H54 (cell line): ENCODE measurements around the gene CTNNA3.
A peak's percentile ranks its signal among the peaks of the same experiment; 100 is the strongest.
"Not testable (repeated sequence)": the region's sequence is repeated elsewhere in the genome, so short reads cannot be mapped to it uniquely, and the experiment has no call there.

Source experiments
- DNase-seq: peaks from one replicate; pipeline ENCODE4 v3.0.0; 2011; ENCODE audit warnings: low spot score, mixed read lengths; ENCODE audit not compliant: insufficient read length
- FAIRE-seq: peaks from 3 replicates; lab custom pipeline; 2011; peaks lifted over from hg19 to GRCh38; lab: Jason Lieb, UNC
- POLR2A ChIP-seq: IDR thresholded peaks from 2 replicates; pipeline ENCODE4 v1.6.1; 2011; ENCODE audit warnings: low read depth, mild to moderate bottlenecking, low read length

CTNNA3 gene

DNA sequence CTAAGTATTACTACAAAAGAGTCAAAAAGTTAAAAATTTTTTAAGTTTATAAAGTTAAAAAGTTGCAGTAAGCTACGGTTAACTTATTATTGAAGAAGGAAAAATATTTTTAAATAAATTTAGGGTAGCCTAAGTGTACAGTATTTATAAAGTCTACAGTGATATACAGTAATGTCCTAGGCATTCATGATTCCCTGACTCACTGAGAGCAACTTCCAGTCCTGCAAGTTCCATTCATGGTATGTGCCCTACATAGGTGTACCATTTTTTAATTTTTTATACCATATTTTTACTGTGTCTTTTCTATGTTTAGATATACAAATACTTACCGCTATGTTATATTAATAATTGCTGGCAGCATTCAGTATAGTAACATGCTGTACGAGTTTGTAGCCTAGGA is 92.3 kb downstream of the CTNNA3 start:
- TF ChIP-seq POLR2A: no peak
- no peak for DNase-seq
- no peak for FAIRE-seq

DNA sequence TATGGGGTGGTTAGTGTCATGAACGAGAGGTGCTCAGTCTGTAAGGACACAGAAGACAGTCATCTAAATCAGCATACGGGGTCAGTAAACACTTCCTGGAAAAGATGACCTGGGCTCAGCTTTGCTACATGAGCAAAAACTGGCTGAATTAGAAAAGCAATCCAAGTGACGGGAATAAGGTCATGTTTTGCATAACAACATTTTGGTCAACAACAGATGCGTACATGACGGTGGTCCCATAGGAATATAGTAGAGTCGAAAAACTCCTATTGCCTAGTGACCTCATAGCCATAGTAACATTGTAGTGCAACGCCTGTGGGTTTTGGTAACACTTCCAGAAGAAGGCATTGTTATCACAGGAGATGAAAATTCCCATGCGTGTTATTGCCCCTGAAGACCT is 92.9 kb downstream of the CTNNA3 start:
- no peak for DNase-seq
- TF ChIP-seq POLR2A: no peak
- peak; percentile 60 for FAIRE-seq

DNA sequence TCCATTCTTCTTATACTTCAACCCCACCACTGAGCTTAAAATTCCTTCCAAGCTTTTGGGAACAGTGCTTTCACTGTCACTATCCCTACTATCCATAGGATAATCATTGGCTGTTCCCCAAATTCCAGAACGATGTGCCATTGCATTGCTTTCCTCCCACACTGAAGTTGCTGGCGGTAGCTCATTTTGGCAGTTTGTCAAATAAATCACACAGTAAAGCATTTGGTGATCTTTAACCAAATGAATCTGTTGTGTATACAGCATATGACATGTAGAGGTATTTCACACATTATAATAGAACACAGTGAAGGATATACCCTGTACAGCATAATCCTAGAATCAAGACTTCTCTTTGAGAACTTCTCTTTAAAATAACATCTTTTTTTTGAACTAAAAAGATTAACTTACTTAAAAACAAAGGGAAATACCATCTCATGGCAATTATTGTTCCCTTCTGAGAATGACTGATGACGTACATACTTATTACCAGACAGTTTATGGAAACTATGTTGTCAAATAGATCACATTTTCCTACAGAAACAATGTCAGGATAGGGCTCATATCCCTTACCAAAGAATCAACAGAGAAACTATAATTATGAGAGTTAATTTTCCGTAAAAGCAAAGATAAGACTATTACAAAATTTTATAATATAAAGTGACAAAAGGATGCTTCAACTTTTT is 93.6 kb downstream of the CTNNA3 start:
- peak; percentile 99 for FAIRE-seq
- DNase-seq: peak; percentile 33
- no peak for TF ChIP-seq POLR2A

GRCh38 chr10:67599597-67599996 is 96.4 kb downstream of the CTNNA3 start:
- FAIRE-seq: no peak
- no peak for TF ChIP-seq POLR2A
- no peak for DNase-seq

DNA sequence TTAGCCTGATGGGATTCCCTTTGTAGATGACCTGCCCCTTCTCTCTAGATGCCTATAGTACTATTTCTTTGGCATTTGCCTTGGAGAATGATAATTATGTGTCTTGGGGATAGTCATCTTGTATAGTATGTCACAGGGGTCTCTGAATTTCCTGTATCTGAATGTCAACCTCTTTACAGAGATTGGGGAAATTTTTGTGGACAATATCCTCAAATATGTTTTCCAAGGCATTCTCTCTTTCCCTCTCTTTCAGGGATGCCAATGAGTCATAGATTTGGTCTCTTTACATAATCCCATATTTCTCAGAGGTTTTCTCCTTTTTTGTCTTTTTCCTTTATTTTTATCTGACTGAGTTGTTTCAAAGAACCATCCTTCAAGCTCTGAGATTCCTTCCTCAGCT is 99.4 kb downstream of the CTNNA3 start:
- FAIRE-seq (no peak), DNase-seq (no peak)
- no peak for TF ChIP-seq POLR2A

GRCh38 chr10:67587771-67588170 is 108.2 kb downstream of the CTNNA3 start:
- DNase-seq (no peak), FAIRE-seq (no peak)
- TF ChIP-seq POLR2A: no peak

- no peak for FAIRE-seq
- no peak for TF ChIP-seq POLR2A
- DNase-seq: no peak
These were observed 120.5 kb downstream of the CTNNA3 start for GRCh38 chr10:67575532-67575931.

- FAIRE-seq: no peak
- no peak for DNase-seq
- TF ChIP-seq POLR2A: no peak
These were observed 122.5 kb downstream of the CTNNA3 start for GRCh38 chr10:67573484-67573883.

DNA sequence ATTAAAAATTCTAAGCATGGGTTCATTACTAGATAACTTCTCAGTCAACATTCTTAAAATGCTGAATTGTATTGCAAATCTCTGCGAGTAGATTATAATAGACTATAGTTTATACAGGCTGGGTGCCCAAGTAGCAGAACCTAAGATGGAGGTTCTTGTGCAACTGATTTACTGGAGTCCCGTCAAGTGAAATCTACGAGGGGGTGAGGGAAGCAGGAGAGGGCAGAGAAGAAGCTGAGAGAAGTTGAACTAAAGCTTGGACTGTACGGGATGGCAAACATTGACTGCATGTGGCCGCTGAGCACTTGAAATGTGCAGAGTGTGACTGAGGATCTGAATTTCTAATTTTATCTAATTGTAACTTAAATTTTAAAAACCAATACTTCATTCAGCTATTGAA is 124.5 kb downstream of the CTNNA3 start:
- no peak for DNase-seq
- FAIRE-seq: no peak
- TF ChIP-seq POLR2A: no peak

GRCh38 chr10:67558311-67558710 is 137.7 kb downstream of the CTNNA3 start:
- FAIRE-seq, DNase-seq: not testable (repeated sequence)

DNA sequence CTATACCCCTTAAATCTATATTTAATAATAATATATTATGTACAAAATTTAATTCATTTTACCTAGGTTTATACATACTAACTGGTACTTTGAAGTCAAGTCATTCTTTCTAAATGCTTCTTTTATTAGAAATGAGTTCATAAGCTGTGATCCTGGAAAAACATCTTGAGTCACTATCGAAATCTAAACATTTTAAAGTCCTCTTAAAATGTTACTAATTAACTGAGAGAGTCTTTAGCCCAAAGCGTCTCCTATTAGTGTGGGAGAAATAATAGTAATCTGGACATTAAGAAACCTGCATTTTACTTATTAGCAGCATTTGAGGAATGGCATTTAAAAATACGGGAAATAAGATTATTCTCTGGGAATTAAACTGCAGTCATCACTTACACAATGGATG is 142.7 kb downstream of the CTNNA3 start:
- FAIRE-seq (no peak), DNase-seq (no peak)
- TF ChIP-seq POLR2A: no peak

GRCh38 chr10:67550838-67551402 is 145.1 kb downstream of the CTNNA3 start:
- DNase-seq (no peak), FAIRE-seq (no peak)
- no peak for TF ChIP-seq POLR2A

DNA sequence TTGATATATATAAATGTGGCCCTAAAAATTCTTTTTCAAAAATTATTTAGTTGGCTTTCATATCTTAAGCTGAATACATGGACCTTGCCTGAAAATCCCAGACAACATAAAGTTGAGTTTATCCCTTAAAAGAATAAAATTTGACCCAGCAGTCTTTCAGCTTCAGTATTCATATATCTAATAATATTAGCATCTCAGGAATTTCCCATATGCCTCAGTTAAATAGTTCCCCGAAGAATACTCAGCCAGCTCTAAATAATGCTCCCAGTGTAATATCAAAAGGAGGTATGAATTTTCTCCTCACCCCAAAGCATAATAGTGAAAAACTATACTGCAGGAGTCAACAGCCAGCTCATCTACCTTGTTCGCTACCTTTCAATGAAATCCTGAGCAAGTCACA is 145.9 kb downstream of the CTNNA3 start:
- no peak for DNase-seq
- FAIRE-seq: no peak
- TF ChIP-seq POLR2A: no peak

DNA sequence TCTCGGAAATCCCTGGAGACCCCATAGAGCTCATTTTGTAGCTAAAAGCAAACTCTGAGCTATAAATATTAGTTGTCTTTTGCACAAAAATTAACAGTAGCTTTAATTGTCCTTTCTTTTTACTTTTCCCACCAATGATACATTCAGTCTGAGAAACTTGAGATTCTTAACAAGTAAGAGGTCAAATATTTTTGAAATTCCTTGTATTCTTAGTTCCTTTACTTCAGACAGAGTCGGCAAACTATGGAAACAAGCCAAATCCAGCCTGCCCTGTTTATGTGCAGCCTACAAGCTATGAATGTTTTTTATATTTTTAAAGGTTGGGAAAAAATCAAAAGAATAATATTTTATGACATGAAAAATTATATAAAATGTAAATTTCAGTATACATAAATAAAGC is 146.6 kb downstream of the CTNNA3 start:
- FAIRE-seq (no peak), DNase-seq (no peak)
- no peak for TF ChIP-seq POLR2A

- TF ChIP-seq POLR2A: no peak
- no peak for DNase-seq
- no peak for FAIRE-seq
These were observed 154.6 kb downstream of the CTNNA3 start for GRCh38 chr10:67541411-67541810.

DNA sequence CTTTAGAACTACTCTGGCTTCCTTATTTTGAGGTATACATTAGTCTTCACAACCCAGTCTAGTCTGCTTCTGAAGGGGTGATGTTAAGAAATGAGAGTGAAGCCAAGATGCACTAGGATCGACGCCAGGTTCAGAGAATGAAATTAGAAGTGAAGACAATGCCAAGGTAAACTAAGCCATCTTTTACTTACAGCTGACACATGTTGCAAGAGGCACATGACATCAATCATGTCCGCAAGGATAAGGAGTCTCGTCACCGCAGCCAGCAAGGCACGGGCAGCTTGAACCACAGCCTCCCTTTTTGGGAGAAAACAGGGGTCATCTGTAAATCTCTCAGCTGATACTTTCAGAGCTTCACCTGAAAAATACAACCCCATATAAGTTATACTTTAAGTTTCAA is 156.7 kb downstream of the CTNNA3 start:
- no peak for TF ChIP-seq POLR2A
- FAIRE-seq: no peak
- no peak for DNase-seq
